ENCODE results near the gene CASP12.
A peak's percentile ranks its signal among the peaks of the same experiment; 100 is the strongest.

CASP12 gene

GRCh38 chr11:104926771-104927611 lies 28.7 kb upstream of the CASP12 start:
- H3F3A ChIP-seq (ENCODE audit: insufficient read depth, low read length) = no peaks in the 10 kb centered on the region
- no peaks in the 10 kb centered on the region for H3K79me2 ChIP-seq (ENCODE audit: insufficient read depth, low read length)
- H3K27ac ChIP-seq (ENCODE audit: low read depth, low read length, poor library complexity, severe bottlenecking) = no peak overlapping the region
- no peaks in the 10 kb centered on the region for H4K20me1 ChIP-seq (ENCODE audit: insufficient read depth, low read length)
- H3K9me3 ChIP-seq (ENCODE audit: low read length) = no peaks in the 10 kb centered on the region
- TF ChIP-seq EZH2 (IDR thresholded peaks at IDR 0.05; ENCODE audit: borderline replicate concordance, low read length) = no peak
- TF ChIP-seq CTCF (IDR thresholded peaks at IDR 0.05; ENCODE audit: low read length) = no peak
- H3K9ac ChIP-seq (ENCODE audit: low read length) = no peak overlapping the region
- H3K36me3 ChIP-seq (ENCODE audit: insufficient read depth, low read length) = no peaks in the 10 kb centered on the region
- H3K4me2 ChIP-seq (ENCODE audit: low read length) = no peak overlapping the region
- no peak overlapping the region for H2AFZ ChIP-seq (ENCODE audit: low read length)
- H3K27me3 ChIP-seq (ENCODE audit: insufficient read depth, low read length) = no peaks in the 10 kb centered on the region
- H3K4me1 ChIP-seq (ENCODE audit: insufficient read depth, low read length, severe bottlenecking) = no peaks in the 10 kb centered on the region
- no peak overlapping the region for H3K4me3 ChIP-seq (ENCODE audit: low read depth, low read length, poor library complexity, severe bottlenecking)
- no peaks in the 10 kb centered on the region for H3K9me2 ChIP-seq (ENCODE audit: low read depth, low read length)

GRCh38 chr11:104925850-104926249 lies 27.6 kb upstream of the CASP12 start:
- no peaks in the 10 kb centered on the region for H3K9me2 ChIP-seq (ENCODE audit: low read depth, low read length)
- H3F3A ChIP-seq (ENCODE audit: insufficient read depth, low read length) = no peaks in the 10 kb centered on the region
- no peak overlapping the region for H2AFZ ChIP-seq (ENCODE audit: low read length)
- no peaks in the 10 kb centered on the region for H3K79me2 ChIP-seq (ENCODE audit: insufficient read depth, low read length)
- no peak overlapping the region for H3K27ac ChIP-seq (ENCODE audit: low read depth, low read length, poor library complexity, severe bottlenecking)
- H3K4me2 ChIP-seq (ENCODE audit: low read length) = no peak overlapping the region
- no peak overlapping the region for H3K9ac ChIP-seq (ENCODE audit: low read length)
- no peaks in the 10 kb centered on the region for H3K9me3 ChIP-seq (ENCODE audit: low read length)
- H3K36me3 ChIP-seq (ENCODE audit: insufficient read depth, low read length) = no peaks in the 10 kb centered on the region
- no peaks in the 10 kb centered on the region for H4K20me1 ChIP-seq (ENCODE audit: insufficient read depth, low read length)
- TF ChIP-seq EZH2 (IDR thresholded peaks at IDR 0.05; ENCODE audit: borderline replicate concordance, low read length) = no peak
- no peak for TF ChIP-seq CTCF (IDR thresholded peaks at IDR 0.05; ENCODE audit: low read length)
- H3K4me3 ChIP-seq (ENCODE audit: low read depth, low read length, poor library complexity, severe bottlenecking) = no peak overlapping the region
- H3K4me1 ChIP-seq (ENCODE audit: insufficient read depth, low read length, severe bottlenecking) = no peaks in the 10 kb centered on the region
- no peaks in the 10 kb centered on the region for H3K27me3 ChIP-seq (ENCODE audit: insufficient read depth, low read length)

- no peaks in the 10 kb centered on the region for H3K36me3 ChIP-seq (ENCODE audit: insufficient read depth, low read length)
- H3K4me1 ChIP-seq (ENCODE audit: insufficient read depth, low read length, severe bottlenecking) = no peaks in the 10 kb centered on the region
- H3K27ac ChIP-seq (ENCODE audit: low read depth, low read length, poor library complexity, severe bottlenecking) = no peak overlapping the region
- H3K4me2 ChIP-seq (ENCODE audit: low read length) = 0 out of 2 replicates have a peak overlapping the region, but pooled peaks have one; percentile 4
- no peak overlapping the region for H3K4me3 ChIP-seq (ENCODE audit: low read depth, low read length, poor library complexity, severe bottlenecking)
- H3K9me3 ChIP-seq (ENCODE audit: low read length) = no peaks in the 10 kb centered on the region
- no peaks in the 10 kb centered on the region for H3K27me3 ChIP-seq (ENCODE audit: insufficient read depth, low read length)
- H3F3A ChIP-seq (ENCODE audit: insufficient read depth, low read length) = no peaks in the 10 kb centered on the region
- H4K20me1 ChIP-seq (ENCODE audit: insufficient read depth, low read length) = no peaks in the 10 kb centered on the region
- H3K79me2 ChIP-seq (ENCODE audit: insufficient read depth, low read length) = no peaks in the 10 kb centered on the region
- H2AFZ ChIP-seq (ENCODE audit: low read length) = no peak overlapping the region
- no peaks in the 10 kb centered on the region for H3K9me2 ChIP-seq (ENCODE audit: low read depth, low read length)
- TF ChIP-seq EZH2 (IDR thresholded peaks at IDR 0.05; ENCODE audit: borderline replicate concordance, low read length) = no peak
- no peak overlapping the region for H3K9ac ChIP-seq (ENCODE audit: low read length)
Measured at GRCh38 chr11:104918113-104918824, 20.0 kb upstream of the CASP12 start.

Data from OCI-LY1 (cell line).